Cerebellar cortex (tissue), 1 donor: ENCODE results near the gene ZDHHC21.

Experiments
- DNase-seq: peaks from one replicate; pipeline ENCODE4 v3.0.0-alpha.2; 2015; ENCODE audit warnings: low spot score

The ZDHHC21 gene

GRCh38 chr9:14616188-14616982, 76.8 kb downstream of the ZDHHC21 start:
- DNase-seq, result peak; percentile 86

- DNase-seq, result no peak
Measured at GRCh38 chr9:14608540-14608939, 84.7 kb downstream of the ZDHHC21 start.

GRCh38 chr9:14597171-14597799, 95.9 kb downstream of the ZDHHC21 start:
- DNase-seq, result no peak

- DNase-seq, result no peak
Measured at GRCh38 chr9:14593406-14593805, 99.8 kb downstream of the ZDHHC21 start.

GRCh38 chr9:14591411-14591810, 101.8 kb downstream of the ZDHHC21 start:
- no peak for DNase-seq

GRCh38 chr9:14585730-14586473, 107.3 kb downstream of the ZDHHC21 start:
- no peak for DNase-seq

GRCh38 chr9:14584571-14584970, 108.7 kb downstream of the ZDHHC21 start:
- no peak for DNase-seq

GRCh38 chr9:14578030-14578429, 115.2 kb downstream of the ZDHHC21 start:
- DNase-seq, result no peak

- no peak for DNase-seq
Measured at GRCh38 chr9:14574173-14574572, 119.1 kb downstream of the ZDHHC21 start.

- DNase-seq, result no peak
Measured at GRCh38 chr9:14573319-14573718, 119.9 kb downstream of the ZDHHC21 start.

- no peak for DNase-seq
Measured at GRCh38 chr9:14565352-14566016, 127.7 kb downstream of the ZDHHC21 start.

GRCh38 chr9:14563902-14564624, 129.2 kb downstream of the ZDHHC21 start:
- no peak for DNase-seq

GRCh38 chr9:14561929-14562405, 131.3 kb downstream of the ZDHHC21 start:
- no peak for DNase-seq
